ENCODE measurements around the gene AUTS2. TPM values are rescaled to one million over a fixed set of nuclear protein-coding genes. Genes with fewer than 3 reads are reported as not detected.

AUTS2 gene
- total RNA-seq, 1 donor from 2014 or later: 53.0 TPM

DNA sequence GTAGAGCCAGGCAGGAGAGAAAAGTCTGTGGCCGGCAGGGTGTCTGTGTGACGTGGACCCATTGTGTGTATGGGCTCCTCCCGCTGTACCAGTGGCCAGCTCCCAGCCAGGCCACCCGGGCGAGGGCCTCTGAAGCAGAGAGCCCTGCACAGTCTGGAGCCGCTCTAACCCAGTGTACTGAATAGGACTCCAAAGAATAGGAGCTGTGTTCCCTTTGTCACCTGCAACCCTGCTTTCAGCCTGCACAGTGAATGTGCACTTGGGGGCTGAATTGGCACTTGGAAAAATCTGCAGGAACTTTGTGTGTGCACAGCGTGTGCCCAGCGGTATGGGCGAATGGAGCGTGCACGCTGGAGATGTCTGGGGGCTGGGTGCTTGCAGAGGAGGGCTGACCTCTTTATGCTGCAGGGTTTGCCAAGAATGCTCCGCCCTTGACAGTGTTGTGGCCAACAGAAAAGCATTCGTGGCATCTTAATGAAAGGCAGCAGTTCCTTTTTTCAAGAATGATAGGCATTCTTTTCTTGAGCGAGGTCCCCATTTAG, 216.2 kb downstream of the AUTS2 start:
- H3K9me3 ChIP-seq: no peaks in the 10 kb centered on the region
- peaks cover 50% of the 10 kb centered on the region for H3K4me1 ChIP-seq
- no peaks in the 10 kb centered on the region for H3K36me3 ChIP-seq
- no peak overlapping the region for H3K27ac ChIP-seq
- intact Hi-C loops (cut with DNase I): no loop called here
- TF ChIP-seq, protein P1, sequence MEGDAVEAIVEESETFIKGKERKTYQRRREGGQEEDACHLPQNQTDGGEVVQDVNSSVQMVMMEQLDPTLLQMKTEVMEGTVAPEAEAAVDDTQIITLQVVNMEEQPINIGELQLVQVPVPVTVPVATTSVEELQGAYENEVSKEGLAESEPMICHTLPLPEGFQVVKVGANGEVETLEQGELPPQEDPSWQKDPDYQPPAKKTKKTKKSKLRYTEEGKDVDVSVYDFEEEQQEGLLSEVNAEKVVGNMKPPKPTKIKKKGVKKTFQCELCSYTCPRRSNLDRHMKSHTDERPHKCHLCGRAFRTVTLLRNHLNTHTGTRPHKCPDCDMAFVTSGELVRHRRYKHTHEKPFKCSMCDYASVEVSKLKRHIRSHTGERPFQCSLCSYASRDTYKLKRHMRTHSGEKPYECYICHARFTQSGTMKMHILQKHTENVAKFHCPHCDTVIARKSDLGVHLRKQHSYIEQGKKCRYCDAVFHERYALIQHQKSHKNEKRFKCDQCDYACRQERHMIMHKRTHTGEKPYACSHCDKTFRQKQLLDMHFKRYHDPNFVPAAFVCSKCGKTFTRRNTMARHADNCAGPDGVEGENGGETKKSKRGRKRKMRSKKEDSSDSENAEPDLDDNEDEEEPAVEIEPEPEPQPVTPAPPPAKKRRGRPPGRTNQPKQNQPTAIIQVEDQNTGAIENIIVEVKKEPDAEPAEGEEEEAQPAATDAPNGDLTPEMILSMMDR (IDR thresholded peaks at IDR 0.05): no peak
- TF ChIP-seq POLR2A (IDR thresholded peaks at IDR 0.05) (no peak), POLR2AphosphoS5 (IDR thresholded peaks at IDR 0.05; ENCODE audit: insufficient read depth in 1 of 2, low read depth in 1 of 2) (no peak)
- no peaks in the 10 kb centered on the region for H3K27me3 ChIP-seq
- DNase-seq (ENCODE audit: extremely low spot score in 2 of 2): no peak
- no peak overlapping the region for H3K4me3 ChIP-seq

DNA sequence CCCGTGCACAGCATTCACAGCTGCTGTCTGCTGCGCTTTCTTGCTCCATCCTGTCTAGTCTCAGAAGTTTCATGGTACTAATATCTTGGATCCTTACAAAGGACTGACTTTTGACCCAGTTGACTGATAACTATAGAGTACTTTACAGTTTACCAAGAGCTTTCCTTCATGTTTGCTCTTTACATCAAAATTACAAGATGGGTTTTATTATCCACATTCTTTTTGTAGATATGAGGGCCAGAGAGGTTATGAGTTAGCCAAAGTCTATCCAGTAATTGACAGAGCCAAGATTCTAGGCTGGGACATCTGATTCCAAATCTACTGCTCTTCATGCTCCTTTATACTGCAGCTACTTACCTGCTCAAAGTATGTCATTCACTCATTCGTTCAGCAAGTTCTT, 218.2 kb downstream of the AUTS2 start:
- Histone ChIP-seq H3K4me3 (no peak overlapping the region), H3K36me3 (no peaks in the 10 kb centered on the region), H3K27me3 (no peaks in the 10 kb centered on the region), H3K27ac (no peak overlapping the region), H3K4me1 (peaks cover 61% of the 10 kb centered on the region), H3K9me3 (no peaks in the 10 kb centered on the region)
- no peak for TF ChIP-seq POLR2A (IDR thresholded peaks at IDR 0.05)
- TF ChIP-seq, protein P1 (IDR thresholded peaks at IDR 0.05): no peak
- no peak for TF ChIP-seq POLR2AphosphoS5 (IDR thresholded peaks at IDR 0.05; ENCODE audit: insufficient read depth in 1 of 2, low read depth in 1 of 2)
- intact Hi-C loops (cut with DNase I): no loop called here
- DNase-seq (ENCODE audit: extremely low spot score in 2 of 2): no peak

DNA sequence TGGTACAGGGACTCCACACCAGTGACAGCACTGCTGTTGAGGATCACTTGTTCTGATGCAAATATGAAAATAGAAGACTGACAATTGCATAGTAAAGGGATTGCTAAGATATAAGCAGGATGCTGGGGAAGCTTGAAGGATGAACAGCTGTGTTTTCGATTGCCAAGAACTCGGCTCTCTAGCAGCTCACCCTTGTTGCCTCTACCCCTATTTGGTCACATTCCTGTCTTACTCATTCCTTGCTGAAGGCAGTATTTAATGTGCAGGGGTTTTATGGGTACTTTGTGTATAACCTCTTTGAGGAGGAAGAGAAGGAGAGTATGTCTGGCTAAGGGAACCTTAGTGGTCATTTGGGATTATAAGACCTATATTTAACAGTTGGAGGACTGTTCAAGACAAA, 218.8 kb downstream of the AUTS2 start:
- no peak overlapping the region for H3K4me3 ChIP-seq
- H3K27ac ChIP-seq: no peak overlapping the region
- H3K9me3 ChIP-seq: no peaks in the 10 kb centered on the region
- no peaks in the 10 kb centered on the region for H3K36me3 ChIP-seq
- peaks cover 62% of the 10 kb centered on the region for H3K4me1 ChIP-seq
- DNase-seq (ENCODE audit: extremely low spot score in 2 of 2): no peak
- intact Hi-C loops (cut with DNase I): no loop called here
- no peaks in the 10 kb centered on the region for H3K27me3 ChIP-seq
- TF ChIP-seq POLR2A (IDR thresholded peaks at IDR 0.05): no peak
- TF ChIP-seq POLR2AphosphoS5 (IDR thresholded peaks at IDR 0.05; ENCODE audit: insufficient read depth in 1 of 2, low read depth in 1 of 2): peak in 1 of 2 donors; percentile 79

DNA sequence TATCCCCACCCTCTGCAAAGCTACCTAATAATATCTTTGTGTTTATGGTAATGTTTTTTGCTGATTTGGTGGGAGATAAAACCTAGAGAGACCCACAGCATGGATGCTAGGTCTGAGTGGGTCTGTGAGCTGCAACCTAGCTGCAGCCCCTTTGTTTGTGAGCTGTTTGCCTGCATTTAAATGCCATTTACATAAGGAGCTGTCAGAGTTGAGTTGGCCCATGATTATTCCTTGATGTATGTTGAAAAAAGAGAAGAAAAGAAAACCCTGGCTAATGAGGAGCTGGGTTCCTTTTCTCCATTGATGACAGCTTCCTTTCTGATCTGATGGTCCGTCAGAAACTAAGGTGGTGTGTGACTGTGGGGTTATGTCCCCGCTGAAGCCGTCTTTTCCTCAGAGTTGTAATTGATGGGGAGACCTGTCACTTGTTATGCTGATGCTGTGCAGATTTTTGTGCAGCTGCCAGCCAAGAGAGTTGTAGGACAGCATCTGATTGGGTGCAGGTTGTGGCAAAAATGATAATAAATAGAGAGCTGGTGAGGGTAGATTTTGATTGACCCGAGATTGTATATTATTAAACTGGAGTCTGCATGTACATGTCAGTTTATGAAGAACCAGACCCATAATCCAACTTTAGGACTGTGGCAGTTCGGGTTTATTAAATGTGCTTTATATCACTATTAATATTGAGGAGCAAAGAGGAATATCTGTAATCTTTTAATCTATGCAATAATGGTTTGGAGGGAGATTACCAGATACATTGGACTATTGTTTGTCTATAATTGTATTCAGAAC, 219.8 kb downstream of the AUTS2 start:
- H3K27ac ChIP-seq: no peak overlapping the region
- no peak overlapping the region for H3K4me3 ChIP-seq
- DNase-seq (ENCODE audit: extremely low spot score in 2 of 2): no peak
- no peaks in the 10 kb centered on the region for H3K36me3 ChIP-seq
- no peaks in the 10 kb centered on the region for H3K27me3 ChIP-seq
- intact Hi-C loops (cut with DNase I): no loop called here
- no peak for TF ChIP-seq POLR2A (IDR thresholded peaks at IDR 0.05)
- TF ChIP-seq, protein P1 (IDR thresholded peaks at IDR 0.05): no peak
- no peaks in the 10 kb centered on the region for H3K9me3 ChIP-seq
- peaks cover 67% of the 10 kb centered on the region for H3K4me1 ChIP-seq

DNA sequence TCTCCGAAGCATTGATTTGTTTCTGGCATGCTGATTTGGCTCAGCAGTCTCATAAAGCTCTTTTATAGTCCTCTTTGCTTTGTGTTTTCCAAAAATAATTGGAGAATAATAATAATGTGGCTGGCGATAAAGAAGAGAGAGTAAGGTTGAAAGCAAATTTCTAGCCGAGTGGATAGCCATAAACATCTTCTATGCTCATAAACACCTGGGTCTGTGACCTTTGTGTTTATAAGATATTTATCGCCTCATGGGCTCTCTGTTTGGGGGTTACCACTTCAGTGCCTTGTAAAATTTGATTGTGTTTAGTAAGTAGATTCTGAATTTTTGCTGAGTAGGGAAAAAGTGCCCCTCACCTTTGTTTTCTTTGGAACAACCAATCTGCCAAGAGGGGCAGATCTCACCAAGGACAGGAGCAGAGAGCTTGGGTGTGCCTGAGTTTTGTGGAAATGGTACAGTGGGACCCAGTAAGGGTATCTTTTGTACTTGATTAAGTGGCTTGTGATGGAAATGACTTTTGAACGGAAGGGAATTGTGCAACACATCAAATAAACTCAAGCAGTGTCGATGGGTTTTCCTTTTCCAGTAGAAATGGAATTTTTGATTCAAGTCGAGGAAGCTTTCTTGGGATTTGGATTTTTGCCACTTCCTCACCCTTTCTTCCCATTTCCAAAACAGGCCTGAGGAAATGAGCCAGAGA, 220.5 kb downstream of the AUTS2 start:
- Histone ChIP-seq H3K27ac (no peak overlapping the region), H3K36me3 (no peaks in the 10 kb centered on the region), H3K4me1 (peaks cover 62% of the 10 kb centered on the region), H3K27me3 (no peaks in the 10 kb centered on the region), H3K9me3 (no peaks in the 10 kb centered on the region), H3K4me3 (no peak overlapping the region)
- intact Hi-C loops (cut with DNase I): no loop called here
- no peak for DNase-seq (ENCODE audit: extremely low spot score in 2 of 2)
- TF ChIP-seq, protein P1 (IDR thresholded peaks at IDR 0.05): no peak
- TF ChIP-seq POLR2AphosphoS5 (IDR thresholded peaks at IDR 0.05; ENCODE audit: insufficient read depth in 1 of 2, low read depth in 1 of 2) (no peak), POLR2A (IDR thresholded peaks at IDR 0.05) (no peak)

All from vagina (tissue), 2 donors.